H1 (cell line): ENCODE measurements around the gene DUSP2. TPM values are rescaled to one million over a fixed set of nuclear protein-coding genes. Genes with fewer than 3 reads are reported as not detected.

ENCODE experiments used
- CTCF ChIA-PET: fragments of 300-600 bp; sonication (Branson Sonifier 250); formaldehyde crosslinking; loops from one replicate; lab custom pipeline; 2021; ENCODE audit not compliant: partially characterized antibody; lab: Charles Lee
- POLR2A ChIA-PET: fragments of 300-600 bp; sonication (Branson Sonifier 250); formaldehyde crosslinking; loops from one replicate; lab custom pipeline; 2021; ENCODE audit warnings: inconsistent platforms; ENCODE audit not compliant: partially characterized antibody; lab: Charles Lee
- DNase-seq, 2 experiments: peaks; one replicate each; pipeline versions ENCODE4 v3.0.0 to v3.0.0-alpha.2; 2010 to 2022; ENCODE audit warnings: low spot score in 2 of 2, low read depth in 1 of 2, mixed read lengths in 1 of 2
- FAIRE-seq: peaks from 2 replicates; lab custom pipeline; 2011; peaks lifted over from hg19 to GRCh38; lab: Jason Lieb, UNC
- H2AFZ ChIP-seq: 2 replicates; pipeline ENCODE4 v1.8.1; 2012; ENCODE audit warnings: low read length, inconsistent platforms
- H2AK5ac ChIP-seq: 2 replicates; pipeline ENCODE4 v1.6.1; 2013; ENCODE audit warnings: low read depth, low read length
- H2BK120ac ChIP-seq: replicated peaks from 2 replicates; pipeline ENCODE3; 2013; ENCODE audit warnings: low read depth, low read length, inconsistent platforms
- H2BK12ac ChIP-seq: 2 replicates; pipeline ENCODE4 v1.6.1; 2013; ENCODE audit warnings: low read depth, low read length
- H2BK15ac ChIP-seq: 2 replicates; pipeline ENCODE4 v1.6.1; 2013; ENCODE audit warnings: low read length
- H2BK20ac ChIP-seq: 2 replicates; pipeline ENCODE4 v1.6.1; 2013; ENCODE audit warnings: low read length
- H2BK5ac ChIP-seq: 2 replicates; pipeline ENCODE4 v1.6.1; 2013; ENCODE audit warnings: low read depth, low read length
- H3K14ac ChIP-seq: 2 replicates; pipeline ENCODE4 v1.6.1; 2013; ENCODE audit warnings: inconsistent platforms; ENCODE audit not compliant: insufficient read length
- H3K18ac ChIP-seq: 2 replicates; pipeline ENCODE4 v1.6.1; 2013; ENCODE audit warnings: low read length; ENCODE audit errors: extremely low read depth
- H3K23ac ChIP-seq: 2 replicates; pipeline ENCODE4 v1.6.1; 2013; ENCODE audit warnings: inconsistent platforms; ENCODE audit not compliant: insufficient read length
- H3K23me2 ChIP-seq: 2 replicates; pipeline ENCODE4 v1.6.1; 2013; ENCODE audit warnings: low read depth, low read length
- H3K27ac ChIP-seq: 2 replicates; pipeline ENCODE4 v1.6.1; 2011; ENCODE audit warnings: low read depth, low read length, inconsistent platforms
- H3K27me3 ChIP-seq, 4 experiments: replicated peaks in 1 of 4; 1 replicate in 1 of 4; 2 replicates in 3 of 4; pipeline versions ENCODE4 v1.6.1 to v1.8.1; 2011 to 2013; ENCODE audit warnings: low read length in 3 of 4, mild to moderate bottlenecking in 3 of 4, inconsistent platforms in 2 of 4, mixed read lengths in 2 of 4, moderate library complexity in 1 of 4; ENCODE audit not compliant: control insufficient read depth in 3 of 4, insufficient read depth in 3 of 4; ENCODE audit errors: extremely low read depth in 1 of 4
- H3K36me3 ChIP-seq, 4 experiments: 2 replicates each; pipeline versions ENCODE4 v1.6.1 to v1.8.1; 2011 to 2013; ENCODE audit warnings: mild to moderate bottlenecking in 4 of 4, low read length in 3 of 4, moderate library complexity in 2 of 4, control low read depth in 1 of 4, inconsistent platforms in 1 of 4; ENCODE audit not compliant: insufficient read depth in 4 of 4, control insufficient read depth in 2 of 4
- H3K4ac ChIP-seq: replicated peaks from 2 replicates; pipeline ENCODE3; 2013; ENCODE audit warnings: low read length, low read depth, mixed read lengths, inconsistent platforms; ENCODE audit not compliant: insufficient read length
- H3K4me1 ChIP-seq, 4 experiments: replicated peaks in 1 of 4; 1 replicate in 1 of 4; 2 replicates in 3 of 4; pipeline versions ENCODE4 v1.6.1 to v1.8.1; 2011 to 2013; ENCODE audit warnings: low read length in 3 of 4, inconsistent platforms in 2 of 4, mixed read lengths in 1 of 4; ENCODE audit not compliant: insufficient read depth in 4 of 4, control insufficient read depth in 3 of 4
- H3K4me2 ChIP-seq, 2 experiments: 2 replicates each; pipeline versions ENCODE4 v1.6.1 to v1.8.1; 2011 to 2013; ENCODE audit warnings: low read depth in 2 of 2, low read length in 2 of 2, control low read depth in 1 of 2, inconsistent platforms in 1 of 2, mild to moderate bottlenecking in 1 of 2; ENCODE audit not compliant: insufficient read depth in 1 of 2
- H3K4me3 ChIP-seq, 4 experiments: fragments of 200-600, 300-600 bp in 1 of 4; sonication (generic), shearing (Covaris generic), sonication (Bioruptor Twin) in 1 of 4; 2 replicates each; pipeline versions ENCODE4 v1.5.1 to v1.8.1; 2011 to 2016; ENCODE audit warnings: low read length in 4 of 4, low read depth in 3 of 4, control low read depth in 2 of 4, inconsistent platforms in 2 of 4, mild to moderate bottlenecking in 2 of 4, mixed read lengths in 1 of 4, moderate library complexity in 1 of 4; ENCODE audit not compliant: insufficient read depth in 2 of 4; ENCODE audit errors: extremely low read depth in 1 of 4
- H3K56ac ChIP-seq: replicated peaks from 2 replicates; pipeline ENCODE3; 2013; ENCODE audit warnings: low read depth, mild to moderate bottlenecking, mixed read lengths, low read length, inconsistent platforms; ENCODE audit not compliant: insufficient read length
- H3K79me1 ChIP-seq: 2 replicates; pipeline ENCODE4 v1.6.1; 2013; ENCODE audit warnings: low read depth, low read length, control low read depth
- H3K79me2 ChIP-seq, 2 experiments: 2 replicates each; pipeline versions ENCODE4 v1.6.1 to v1.8.1; 2012 to 2013; ENCODE audit warnings: low read length in 2 of 2, mild to moderate bottlenecking in 2 of 2, inconsistent platforms in 1 of 2; ENCODE audit not compliant: insufficient read depth in 2 of 2, control insufficient read depth in 1 of 2
- H3K9ac ChIP-seq, 4 experiments: replicated peaks in 1 of 4; 1 replicate in 1 of 4; 2 replicates in 3 of 4; pipeline versions ENCODE4 v1.6.1 to v1.8.1; 2011 to 2013; ENCODE audit warnings: low read depth in 3 of 4, low read length in 3 of 4, control low read depth in 2 of 4, mild to moderate bottlenecking in 2 of 4, moderate library complexity in 2 of 4, inconsistent platforms in 1 of 4; ENCODE audit errors: extremely low read depth in 1 of 4
- H3K9me3 ChIP-seq, 2 experiments: 2 replicates each; pipeline versions ENCODE4 v1.6.1 to v1.8.1; 2012 to 2013; ENCODE audit warnings: mild to moderate bottlenecking in 2 of 2, moderate library complexity in 2 of 2, control low read depth in 1 of 2, inconsistent platforms in 1 of 2, low read depth in 1 of 2, low read length in 1 of 2, mixed read lengths in 1 of 2; ENCODE audit not compliant: insufficient read depth in 2 of 2
- H4K20me1 ChIP-seq, 2 experiments: replicated peaks in 1 of 2; 2 replicates each; pipeline versions ENCODE3 to v1.8.1; 2011 to 2013; ENCODE audit warnings: inconsistent platforms in 2 of 2, low read length in 2 of 2, mild to moderate bottlenecking in 1 of 2; ENCODE audit not compliant: insufficient read depth in 2 of 2, control insufficient read depth in 1 of 2
- H4K5ac ChIP-seq: 2 replicates; pipeline ENCODE4 v1.6.1; 2013; ENCODE audit warnings: low read length, low read depth, mixed read lengths, inconsistent platforms; ENCODE audit not compliant: insufficient read length
- H4K8ac ChIP-seq: 2 replicates; pipeline ENCODE4 v1.8.0; 2013; ENCODE audit warnings: mild to moderate bottlenecking, moderate library complexity, low read length, inconsistent platforms; ENCODE audit not compliant: insufficient read depth; ENCODE audit errors: extremely low read depth
- H4K91ac ChIP-seq: replicated peaks from 2 replicates; pipeline ENCODE3; 2013; ENCODE audit warnings: low read length, mixed read lengths, inconsistent platforms; ENCODE audit not compliant: insufficient read length
- BACH1 ChIP-seq: IDR thresholded peaks from 2 replicates; pipeline ENCODE4 v1.6.1; 2012; ENCODE audit warnings: low read length, improper control_type of control experiment
- BCL11A ChIP-seq, 2 experiments: IDR thresholded peaks; one replicate each; pipeline ENCODE4 v1.6.1; 2011; ENCODE audit warnings: low read depth in 2 of 2, low read length in 2 of 2, mild to moderate bottlenecking in 2 of 2
- CHD1 ChIP-seq: IDR thresholded peaks from 2 replicates; pipeline ENCODE4 v1.6.1; 2012; ENCODE audit warnings: low read depth, low read length, improper control_type of control experiment
- HDAC2 ChIP-seq, 2 experiments: fragments of 300-600 bp in 1 of 2; sonication (generic) in 1 of 2; IDR thresholded peaks; 2 replicates each; pipeline ENCODE4 v1.6.1; 2011 to 2012; ENCODE audit warnings: low read depth in 2 of 2, low read length in 2 of 2, mild to moderate bottlenecking in 2 of 2, moderate library complexity in 2 of 2, borderline replicate concordance in 1 of 2, inconsistent platforms in 1 of 2
- KDM5A ChIP-seq: fragments of 200-600 bp; IDR thresholded peaks from 2 replicates; pipeline ENCODE4 v1.7.1; 2012; ENCODE audit warnings: mild to moderate bottlenecking, low read length, inconsistent platforms, mixed read lengths
- MAFK ChIP-seq: IDR thresholded peaks from 2 replicates; pipeline ENCODE4 v1.6.1; 2012; ENCODE audit warnings: low read depth, mild to moderate bottlenecking, improper control_type of control experiment, low read length
- RAD21 ChIP-seq, 2 experiments: IDR thresholded peaks in 1 of 2; conservative IDR thresholded peaks in 1 of 2; 2 replicates each; pipeline ENCODE4 v1.6.1; 2011; ENCODE audit warnings: low read depth in 2 of 2, low read length in 2 of 2, improper control_type of control experiment in 1 of 2, inconsistent platforms in 1 of 2, mild to moderate bottlenecking in 1 of 2, moderate library complexity in 1 of 2
- RBBP5 ChIP-seq: IDR thresholded peaks from 2 replicates; pipeline ENCODE4 v1.7.1; 2012; ENCODE audit warnings: low read depth, mild to moderate bottlenecking, inconsistent platforms, low read length, moderate library complexity, borderline replicate concordance
- SP4 ChIP-seq: IDR thresholded peaks from 2 replicates; pipeline ENCODE4 v1.6.1; 2012; ENCODE audit warnings: low read length, inconsistent platforms
- SUZ12 ChIP-seq: fragments of 200-600 bp; sonication (generic); IDR thresholded peaks from 2 replicates; pipeline ENCODE4 v1.6.1; 2012; ENCODE audit warnings: mild to moderate bottlenecking, inconsistent platforms, low read length, moderate library complexity, mixed read lengths
- TAF7 ChIP-seq: optimal IDR thresholded peaks from 2 replicates; pipeline ENCODE3; 2011; ENCODE audit warnings: low read depth, mild to moderate bottlenecking, inconsistent platforms, low read length, moderate library complexity, borderline replicate concordance
- TBP ChIP-seq: IDR thresholded peaks from 2 replicates; pipeline ENCODE4 v1.6.1; 2011; ENCODE audit warnings: low read depth, low read length, improper control_type of control experiment
- USF2 ChIP-seq: IDR thresholded peaks from 2 replicates; pipeline ENCODE4 v1.6.1; 2011; ENCODE audit warnings: low read length, improper control_type of control experiment
- WGBS, 2 experiments: shearing (Covaris generic) in 1 of 2; methylation state at CpG; one replicate each; pipeline versions ENCODE4 v1.1.6 to v1.1.7; 2013 to 2015; ENCODE audit warnings: low lambda C conversion rate in 2 of 2, mixed read lengths in 2 of 2, inconsistent platforms in 1 of 2, low coverage in 1 of 2, missing lambda C conversion rate in 1 of 2; ENCODE audit not compliant: insufficient replicate concordance in 2 of 2, insufficient coverage in 1 of 2, insufficient read length in 1 of 2; ENCODE audit errors: extremely low coverage in 1 of 2, missing lambda C conversion rate in 1 of 2; 5-methylcytosine and 5-hydroxymethylcytosine counted together
- polyA plus RNA-seq, 7 experiments: library from polyadenylated mRNA; depleted of rRNA in 3 of 7; stranded (reverse) in 5 of 7; unstranded in 2 of 7; fragments of >200 nt in 5 of 7; fragments of 200-250 nt in 2 of 7; gene quantifications; 1 replicate in 5 of 7; 2 replicates in 1 of 7; 4 replicates in 1 of 7; pipeline versions ENCODE4 v1.2.1 to v1.2.3, GENCODE V29; 2011 to 2013; ENCODE audit warnings: missing spikeins in 2 of 7, mixed read lengths in 2 of 7
- total RNA-seq: library from RNA; stranded (reverse); fragmentation: NEBNext Ultra II Directional; extraction: Animal tissue kit (Norgen Biotek cat#: 25700); gene quantifications from 2 replicates; pipeline ENCODE4 v1.2.1, GENCODE V29; 2021

DUSP2 gene
- total and polyA plus RNA-seq, 2 of the 8 experiments (the other 6 are each of a cell fraction or from before 2014, with no cell fraction given) = 10.1 to 10.4 TPM

GRCh38 chr2:96095116-96095636 lies 50.1 kb downstream of the DUSP2 start:
- Histone ChIP-seq H3K14ac (no peak overlapping the region), H3K4me3 (no peak overlapping the region), H3K23ac (no peak overlapping the region), H3K23me2 (no peaks in the 10 kb centered on the region), H4K20me1 (no peaks in the 10 kb centered on the region), H3K79me1 (no peaks in the 10 kb centered on the region), H3K4ac (no peak overlapping the region), H2BK20ac (no peak overlapping the region), H3K56ac (no peak overlapping the region), H3K4me2 (no peak overlapping the region), H2BK5ac (no peak overlapping the region), H3K4me1 (peaks cover 3 to 21% (median 7%) of the 10 kb centered on the region in 4 experiments), H2BK12ac (no peak overlapping the region), H3K27ac (no peak overlapping the region), H2AK5ac (no peak overlapping the region), H4K8ac (no peak overlapping the region), H4K91ac (no peak overlapping the region), H3K79me2 (no peaks in the 10 kb centered on the region), H2BK15ac (no peak overlapping the region), H3K9ac (no peak overlapping the region), H3K9me3 (no peaks in the 10 kb centered on the region), H2AFZ (no peak overlapping the region), H2BK120ac (no peak overlapping the region), H4K5ac (no peak overlapping the region), H3K18ac (no peak overlapping the region), H3K36me3 (no peaks in the 10 kb centered on the region), H3K27me3 (no peaks in the 10 kb centered on the region; a peak in 1 of 7 replicates)
- CTCF ChIA-PET = interaction anchor here (0.7 to 1.6 kb wide), 2 partner anchors 22 to 43 kb away, joined by 3 to 4 read pairs; no protein-coding TSS in a partner anchor
- POLR2A ChIA-PET = no interaction called here
- DNase-seq (no peak), FAIRE-seq (no peak)
- WGBS, 2 experiments = 81% methylated on average over 7 of the region's 7 CpGs; no CpG with 5 or more reads in 1 of the 2 experiments
- TF ChIP-seq TBP (no peak), SUZ12 (no peak), TAF7 (no peak), HDAC2 (IDR thresholded peaks at IDR 0.05; ENCODE audit: borderline replicate concordance in 1 of 2, low read depth in 2 of 2, low read length in 2 of 2) (no peak), CHD1 (no peak), KDM5A (no peak), RBBP5 (no peak), RAD21 (IDR thresholded peaks at IDR 0.05 in 1 of 2, conservative IDR thresholded peaks at IDR 0.05 in 1 of 2; ENCODE audit: low read depth in 2 of 2, low read length in 2 of 2) (no peak), SP4 (no peak), BACH1 (no peak), USF2 (no peak), MAFK (no peak), BCL11A (IDR thresholded peaks at IDR 0.05; ENCODE audit: low read depth in 2 of 2, low read length in 2 of 2) (no peak)
